Colon (tissue), 2 donors: ENCODE results near the gene TEX36.
"Not testable (repeated sequence)": the region's sequence is repeated elsewhere in the genome, so short reads cannot be mapped to it uniquely, and the experiment has no call there.

ENCODE experiments used
- FAIRE-seq: peaks from 2 replicates; lab custom pipeline; 2012; peaks lifted over from hg19 to GRCh38; lab: Jason Lieb, UNC
- donor health status: control.
- donor health status: control.

TEX36 gene

GRCh38 chr10:125692196-125692595 lies 9.2 kb upstream of the TEX36 start:
- no peak for FAIRE-seq

- FAIRE-seq = no peak
These were observed 8.4 kb upstream of the TEX36 start for GRCh38 chr10:125691160-125691981.

GRCh38 chr10:125689955-125690569 lies 7.1 kb upstream of the TEX36 start:
- FAIRE-seq = no peak

GRCh38 chr10:125687507-125688185 lies 4.7 kb upstream of the TEX36 start:
- FAIRE-seq = no peak

GRCh38 chr10:125684581-125684980 lies 1.6 kb upstream of the TEX36 start:
- no peak for FAIRE-seq

GRCh38 chr10:125683821-125684220 lies 858 bp upstream of the TEX36 start:
- no peak for FAIRE-seq

GRCh38 chr10:125679436-125679835 lies 3.5 kb downstream of the TEX36 start:
- no peak for FAIRE-seq

- FAIRE-seq = no peak
These were observed 10.1 kb downstream of the TEX36 start for GRCh38 chr10:125672884-125673283.

GRCh38 chr10:125662584-125662983 lies 20.4 kb downstream of the TEX36 start:
- FAIRE-seq = no peak

- FAIRE-seq = no peak
These were observed 20.9 kb downstream of the TEX36 start for GRCh38 chr10:125661941-125662515.

GRCh38 chr10:125661431-125661940 lies 21.5 kb downstream of the TEX36 start:
- no peak for FAIRE-seq

- FAIRE-seq = no peak
These were observed 23.9 kb downstream of the TEX36 start for GRCh38 chr10:125659071-125659470.

GRCh38 chr10:125656523-125656922 lies 26.4 kb downstream of the TEX36 start:
- FAIRE-seq = no peak

GRCh38 chr10:125653113-125653512 lies 29.9 kb downstream of the TEX36 start:
- FAIRE-seq = not testable (repeated sequence)

GRCh38 chr10:125646311-125646710 lies 36.7 kb downstream of the TEX36 start:
- no peak for FAIRE-seq

- no peak for FAIRE-seq
These were observed 41.6 kb downstream of the TEX36 start for GRCh38 chr10:125641398-125641797.

GRCh38 chr10:125640653-125641052 lies 42.3 kb downstream of the TEX36 start:
- FAIRE-seq = no peak

- FAIRE-seq = no peak
These were observed 43.1 kb downstream of the TEX36 start for GRCh38 chr10:125639846-125640245.

GRCh38 chr10:125638555-125638954 lies 44.4 kb downstream of the TEX36 start:
- no peak for FAIRE-seq

- no peak for FAIRE-seq
These were observed 45.5 kb downstream of the TEX36 start for GRCh38 chr10:125637496-125637895.

GRCh38 chr10:125634606-125635005 lies 48.4 kb downstream of the TEX36 start:
- FAIRE-seq = no peak

- no peak for FAIRE-seq
These were observed 49.4 kb downstream of the TEX36 start for GRCh38 chr10:125633517-125633999.
